BE2C (cell line): ENCODE data around the gene IL36A.

Experiments used
- DNase-seq: peaks from one replicate; pipeline ENCODE4 v3.0.0-alpha.2; 2020
- H3K27me3 ChIP-seq: fragments of 250-450 bp; sonication (Bioruptor Pico); 2 replicates; pipeline ENCODE4 v1.5.1; 2020; ENCODE audit warnings: mild to moderate bottlenecking
- H3K36me3 ChIP-seq: fragments of 250-450 bp; sonication (Bioruptor Pico); 2 replicates; pipeline ENCODE4 v1.5.1; 2020; ENCODE audit warnings: mild to moderate bottlenecking
- H3K4me1 ChIP-seq: fragments of 250-450 bp; sonication (Bioruptor Pico); 2 replicates; pipeline ENCODE4 v1.5.1; 2020
- H3K4me3 ChIP-seq: 2 replicates; pipeline ENCODE4 v1.5.1; 2011; ENCODE audit warnings: low read depth, low read length
- H3K9me3 ChIP-seq: fragments of 250-450 bp; sonication (Bioruptor Pico); 2 replicates; pipeline ENCODE4 v1.5.1; 2020
- CTCF ChIP-seq: IDR thresholded peaks from 2 replicates; pipeline ENCODE4 v1.5.1; 2012; ENCODE audit warnings: mild to moderate bottlenecking, low read depth, low read length

The IL36A gene

GRCh38 chr2:112995346-112995920 is 9.8 kb upstream of the IL36A start:
- Histone ChIP-seq H3K36me3 (no peaks in the 10 kb centered on the region), H3K4me3 (no peak overlapping the region), H3K4me1 (no peaks in the 10 kb centered on the region), H3K27me3 (no peaks in the 10 kb centered on the region), H3K9me3 (no peaks in the 10 kb centered on the region)
- no peak for TF ChIP-seq CTCF
- no peak for DNase-seq

GRCh38 chr2:112996635-112997034 is 8.6 kb upstream of the IL36A start:
- no peak for DNase-seq
- TF ChIP-seq CTCF, result no peak
- Histone ChIP-seq H3K4me1 (no peaks in the 10 kb centered on the region), H3K9me3 (no peaks in the 10 kb centered on the region), H3K27me3 (no peaks in the 10 kb centered on the region), H3K4me3 (no peak overlapping the region), H3K36me3 (no peaks in the 10 kb centered on the region)

GRCh38 chr2:112997151-112997550 is 8.1 kb upstream of the IL36A start:
- no peak overlapping the region for H3K4me3 ChIP-seq
- TF ChIP-seq CTCF, result no peak
- no peaks in the 10 kb centered on the region for H3K27me3 ChIP-seq
- no peaks in the 10 kb centered on the region for H3K36me3 ChIP-seq
- H3K4me1 ChIP-seq, result no peaks in the 10 kb centered on the region
- H3K9me3 ChIP-seq, result no peaks in the 10 kb centered on the region
- no peak for DNase-seq

DNA sequence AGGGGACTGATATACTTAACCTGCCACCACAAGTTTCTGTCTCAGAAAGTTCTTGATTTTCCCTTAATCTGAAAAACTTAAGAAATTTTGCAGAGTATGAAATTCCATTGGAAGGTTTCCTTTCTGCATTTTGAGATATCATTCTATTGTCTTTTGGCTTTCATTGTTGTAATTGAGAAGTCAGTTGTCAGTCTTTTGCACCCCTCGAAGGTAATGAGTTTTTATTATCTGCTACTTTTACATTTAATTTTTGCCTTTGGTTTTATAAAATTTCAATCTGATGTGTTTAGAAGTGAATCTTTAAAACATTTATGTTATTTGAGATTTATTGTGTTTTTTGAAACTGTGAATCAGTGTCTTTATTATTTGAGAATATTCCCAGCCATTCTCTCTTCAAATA is 4.8 kb upstream of the IL36A start:
- DNase-seq, result no peak
- Histone ChIP-seq H3K4me3 (no peak overlapping the region), H3K27me3 (no peaks in the 10 kb centered on the region), H3K9me3 (no peaks in the 10 kb centered on the region), H3K36me3 (no peaks in the 10 kb centered on the region), H3K4me1 (no peaks in the 10 kb centered on the region)
- TF ChIP-seq CTCF, result no peak

GRCh38 chr2:113002677-113003076 is 2.6 kb upstream of the IL36A start:
- no peaks in the 10 kb centered on the region for H3K9me3 ChIP-seq
- no peak overlapping the region for H3K4me3 ChIP-seq

More at GRCh38 chr2:113002677-113003076, 2.6 kb upstream of the IL36A start:
- Histone ChIP-seq H3K36me3 (no peaks in the 10 kb centered on the region), H3K4me1 (no peaks in the 10 kb centered on the region), H3K27me3 (no peaks in the 10 kb centered on the region)
- TF ChIP-seq CTCF, result no peak
- DNase-seq, result no peak
